ENCODE data around the gene DRC7.

DRC7 gene

GRCh38 chr16:57769541-57770145 lies 75.0 kb downstream of the DRC7 start:
- DNase-seq (ENCODE audit: low read depth, low spot score), result no peak
- Histone ChIP-seq H3K4me3 (no peak overlapping the region), H3K27ac (no peak overlapping the region), H3K9me3 (ENCODE audit: low read depth, low read length) (no peaks in the 10 kb centered on the region), H3K36me3 (ENCODE audit: insufficient read depth, low read length) (peaks cover 7% of the 10 kb centered on the region; the same call in 1 of the 2 replicates), H3K9ac (ENCODE audit: insufficient read length) (no peak overlapping the region)
- TF ChIP-seq FOXP2 (optimal IDR thresholded peaks at IDR 0.05; ENCODE audit: control extremely low read depth, extremely low read length, insufficient read depth) (no peak), EZH2 (IDR thresholded peaks at IDR 0.05) (no peak), POLR2AphosphoS5 (IDR thresholded peaks at IDR 0.05; ENCODE audit: borderline replicate concordance, low read depth, low read length) (no peak)

GRCh38 chr16:57770361-57770760 lies 75.8 kb downstream of the DRC7 start:
- Histone ChIP-seq H3K36me3 (ENCODE audit: insufficient read depth, low read length) (peaks cover 7% of the 10 kb centered on the region; the same call in 1 of the 2 replicates), H3K27ac (no peak overlapping the region), H3K9ac (ENCODE audit: insufficient read length) (no peak overlapping the region), H3K9me3 (ENCODE audit: low read depth, low read length) (no peaks in the 10 kb centered on the region), H3K4me3 (no peak overlapping the region)
- DNase-seq (ENCODE audit: low read depth, low spot score), result no peak
- TF ChIP-seq FOXP2 (optimal IDR thresholded peaks at IDR 0.05; ENCODE audit: control extremely low read depth, extremely low read length, insufficient read depth), result no peak
- TF ChIP-seq POLR2AphosphoS5 (IDR thresholded peaks at IDR 0.05; ENCODE audit: borderline replicate concordance, low read depth, low read length), result no peak
- no peak for TF ChIP-seq EZH2 (IDR thresholded peaks at IDR 0.05)

- Histone ChIP-seq H3K9me3 (ENCODE audit: low read depth, low read length) (no peaks in the 10 kb centered on the region), H3K9ac (ENCODE audit: insufficient read length) (no peak overlapping the region), H3K36me3 (ENCODE audit: insufficient read depth, low read length) (peaks cover 7% of the 10 kb centered on the region; the same call in 1 of the 2 replicates), H3K4me3 (no peak overlapping the region), H3K27ac (no peak overlapping the region)
- DNase-seq (ENCODE audit: low read depth, low spot score), result no peak
- no peak for TF ChIP-seq EZH2 (IDR thresholded peaks at IDR 0.05)
- TF ChIP-seq FOXP2 (optimal IDR thresholded peaks at IDR 0.05; ENCODE audit: control extremely low read depth, extremely low read length, insufficient read depth), result no peak
- no peak for TF ChIP-seq POLR2AphosphoS5 (IDR thresholded peaks at IDR 0.05; ENCODE audit: borderline replicate concordance, low read depth, low read length)
Measured at GRCh38 chr16:57771141-57771785, 76.7 kb downstream of the DRC7 start.

- no peak for DNase-seq (ENCODE audit: low read depth, low spot score)
- Histone ChIP-seq H3K9ac (ENCODE audit: insufficient read length) (no peak overlapping the region), H3K4me3 (no peak overlapping the region), H3K27ac (no peak overlapping the region), H3K9me3 (ENCODE audit: low read depth, low read length) (no peaks in the 10 kb centered on the region), H3K36me3 (ENCODE audit: insufficient read depth, low read length) (no peaks in the 10 kb centered on the region; the same call in 1 of the 2 replicates)
- no peak for TF ChIP-seq POLR2AphosphoS5 (IDR thresholded peaks at IDR 0.05; ENCODE audit: borderline replicate concordance, low read depth, low read length)
- no peak for TF ChIP-seq FOXP2 (optimal IDR thresholded peaks at IDR 0.05; ENCODE audit: control extremely low read depth, extremely low read length, insufficient read depth)
- TF ChIP-seq EZH2 (IDR thresholded peaks at IDR 0.05), result no peak
Measured at GRCh38 chr16:57773019-57773418, 78.4 kb downstream of the DRC7 start.

- no peak for DNase-seq (ENCODE audit: low read depth, low spot score)
- H3K4me3 ChIP-seq, result no peak overlapping the region
- TF ChIP-seq FOXP2 (optimal IDR thresholded peaks at IDR 0.05; ENCODE audit: control extremely low read depth, extremely low read length, insufficient read depth) (no peak), POLR2AphosphoS5 (IDR thresholded peaks at IDR 0.05; ENCODE audit: borderline replicate concordance, low read depth, low read length) (no peak), EZH2 (IDR thresholded peaks at IDR 0.05) (no peak)
- H3K9ac ChIP-seq (ENCODE audit: insufficient read length), result no peak overlapping the region
- H3K9me3 ChIP-seq (ENCODE audit: low read depth, low read length), result no peaks in the 10 kb centered on the region
- no peaks in the 10 kb centered on the region; the same call in 1 of the 2 replicates for H3K36me3 ChIP-seq (ENCODE audit: insufficient read depth, low read length)
- H3K27ac ChIP-seq, result no peak overlapping the region
Measured at GRCh38 chr16:57773655-57774295, 79.2 kb downstream of the DRC7 start.

GRCh38 chr16:57774705-57775285 lies 80.2 kb downstream of the DRC7 start:
- no peaks in the 10 kb centered on the region for H3K9me3 ChIP-seq (ENCODE audit: low read depth, low read length)
- H3K4me3 ChIP-seq, result no peak overlapping the region
- TF ChIP-seq FOXP2 (optimal IDR thresholded peaks at IDR 0.05; ENCODE audit: control extremely low read depth, extremely low read length, insufficient read depth) (no peak), POLR2AphosphoS5 (IDR thresholded peaks at IDR 0.05; ENCODE audit: borderline replicate concordance, low read depth, low read length) (no peak), EZH2 (IDR thresholded peaks at IDR 0.05) (no peak)
- no peaks in the 10 kb centered on the region; the same call in 1 of the 2 replicates for H3K36me3 ChIP-seq (ENCODE audit: insufficient read depth, low read length)
- H3K9ac ChIP-seq (ENCODE audit: insufficient read length), result no peak overlapping the region
- H3K27ac ChIP-seq, result no peak overlapping the region
- DNase-seq (ENCODE audit: low read depth, low spot score), result no peak

GRCh38 chr16:57775661-57776469 lies 81.3 kb downstream of the DRC7 start:
- Histone ChIP-seq H3K36me3 (ENCODE audit: insufficient read depth, low read length) (no peaks in the 10 kb centered on the region; the same call in 1 of the 2 replicates), H3K27ac (no peak overlapping the region), H3K9me3 (ENCODE audit: low read depth, low read length) (no peaks in the 10 kb centered on the region), H3K9ac (ENCODE audit: insufficient read length) (no peak overlapping the region), H3K4me3 (no peak overlapping the region)
- TF ChIP-seq FOXP2 (optimal IDR thresholded peaks at IDR 0.05; ENCODE audit: control extremely low read depth, extremely low read length, insufficient read depth) (no peak), EZH2 (IDR thresholded peaks at IDR 0.05) (no peak)
- DNase-seq (ENCODE audit: low read depth, low spot score), result no peak
